BLaER1 treated with 17β-estradiol and CSF1 and Interleukin-3, amounts not matched to agents 10 nM and 100 nM (cell line): Measurements from ENCODE around the gene GRWD1.
A peak's percentile ranks its signal among the peaks of the same experiment; 100 is the strongest.

Experiments used
- H3K27ac ChIP-seq, 11 experiments: shearing (Covaris generic); formaldehyde crosslinking; 2 replicates each; pipeline ENCODE4 v1.8.1; 2022
- H3K27me3 ChIP-seq, 11 experiments: shearing (Covaris generic); formaldehyde crosslinking; 2 replicates each; pipeline ENCODE4 v1.8.1; 2022
- H3K36me3 ChIP-seq, 11 experiments: shearing (Covaris generic); formaldehyde crosslinking; 2 replicates each; pipeline ENCODE4 v1.8.1; 2022
- H3K4me1 ChIP-seq, 10 experiments: shearing (Covaris generic); formaldehyde crosslinking; 2 replicates each; pipeline ENCODE4 v1.8.1; 2022
- H3K4me2 ChIP-seq, 11 experiments: shearing (Covaris generic); formaldehyde crosslinking; 2 replicates each; pipeline ENCODE4 v1.8.1; 2022
- H3K4me3 ChIP-seq, 10 experiments: shearing (Covaris generic); formaldehyde crosslinking; 2 replicates each; pipeline ENCODE4 v1.8.1; 2022
- H3K9ac ChIP-seq, 11 experiments: shearing (Covaris generic); formaldehyde crosslinking; 2 replicates each; pipeline ENCODE4 v1.8.1; 2022
- H3K9me3 ChIP-seq, 11 experiments: shearing (Covaris generic); formaldehyde crosslinking; replicated peaks in 1 of 11; 2 replicates each; pipeline ENCODE4 v1.8.1; 2022
- H4K20me1 ChIP-seq, 11 experiments: shearing (Covaris generic); formaldehyde crosslinking; 2 replicates each; pipeline ENCODE4 v1.8.1; 2022
- Cebpa-rat ChIP-seq, 11 experiments: shearing (Covaris generic); IDR thresholded peaks; 2 replicates each; pipeline ENCODE4 v1.8.1; 2022

GRWD1 gene

GRCh38 chr19:48445606-48446481 is at the start of gene GRWD1:
Gene GRWD1, plus strand, starts transcription at chr19:48445983. Its CDS starts 23 bp downstream, at chr19:48446006.
- Histone ChIP-seq H3K9ac (peak within 1 kb of the TSS; percentile 83 to 98 (median 91)), H3K4me3 (peak within 1 kb of the TSS; percentile 82 to 98 (median 94)), H3K4me1 (peaks cover 32 to 45% (median 34%) of the 10 kb centered on the region in 10 experiments), H3K27me3 (peaks cover 15 to 39% (median 37%) of the 10 kb centered on the region in 11 experiments), H3K27ac (peak within 1 kb of the TSS; percentile 81 to 97 (median 91)), H3K36me3 (peaks cover 37 to 46% (median 42%) of the 10 kb centered on the region in 11 experiments), H3K9me3 (no peaks in the 10 kb centered on the region), H4K20me1 (peaks cover 0 to 45% (median 17%) of the 10 kb centered on the region in 11 experiments; a peak in 17 of 22 replicates), H3K4me2 (peak within 1 kb of the TSS; percentile 91 to 99 (median 97))
- no peak for TF ChIP-seq Cebpa-rat (IDR thresholded peaks at IDR 0.05)

GRCh38 chr19:48396016-48396823 is 49.6 kb upstream of the GRWD1 start:
- H4K20me1 ChIP-seq, result peaks cover 0 to 14% (median 0%) of the 10 kb centered on the region in 11 experiments; a peak in 3 of 22 replicates
- peak overlapping the region in 9 of 11 experiments; percentile 23 to 99 (median 60); a peak in 15 of 22 replicates for H3K4me2 ChIP-seq
- H3K4me1 ChIP-seq, result peaks cover 18 to 78% (median 65%) of the 10 kb centered on the region in 10 experiments
- H3K36me3 ChIP-seq, result no peaks in the 10 kb centered on the region
- H3K27ac ChIP-seq, result no peak overlapping the region
- H3K4me3 ChIP-seq, result peak overlapping the region in 2 of 10 experiments; percentile 25 to 34; a peak in 3 of 20 replicates
- peaks cover 70 to 82% (median 77%) of the 10 kb centered on the region in 11 experiments for H3K27me3 ChIP-seq
- H3K9me3 ChIP-seq, result peaks cover 0 to 17% (median 7%) of the 10 kb centered on the region in 11 experiments; a peak in 14 of 22 replicates
- no peak for TF ChIP-seq Cebpa-rat (IDR thresholded peaks at IDR 0.05)
- H3K9ac ChIP-seq, result peak overlapping the region in 1 of 11 experiments; percentile 38; a peak in 1 of 22 replicates

GRCh38 chr19:48396824-48397176 is 49.0 kb upstream of the GRWD1 start:
- peaks cover 0 to 14% (median 0%) of the 10 kb centered on the region in 11 experiments; a peak in 3 of 22 replicates for H4K20me1 ChIP-seq
- H3K4me1 ChIP-seq, result peaks cover 18 to 78% (median 67%) of the 10 kb centered on the region in 10 experiments
- H3K4me3 ChIP-seq, result peak overlapping the region in 1 of 10 experiments; percentile 25; a peak in 2 of 20 replicates
- H3K9ac ChIP-seq, result peak overlapping the region in 1 of 11 experiments; percentile 38; a peak in 1 of 22 replicates
- H3K4me2 ChIP-seq, result peak overlapping the region in 9 of 11 experiments; percentile 23 to 99 (median 60); a peak in 14 of 22 replicates
- peaks cover 70 to 83% (median 77%) of the 10 kb centered on the region in 11 experiments for H3K27me3 ChIP-seq
- no peak for TF ChIP-seq Cebpa-rat (IDR thresholded peaks at IDR 0.05)
- no peaks in the 10 kb centered on the region for H3K36me3 ChIP-seq
- peaks cover 0 to 17% (median 7%) of the 10 kb centered on the region in 11 experiments; a peak in 14 of 22 replicates for H3K9me3 ChIP-seq
- H3K27ac ChIP-seq, result no peak overlapping the region

- H3K27ac ChIP-seq, result no peak overlapping the region
- peak overlapping the region in 3 of 11 experiments; percentile 6 to 93 (median 15); a peak in 3 of 22 replicates for H3K4me2 ChIP-seq
- no peaks in the 10 kb centered on the region for H3K36me3 ChIP-seq
- TF ChIP-seq Cebpa-rat (IDR thresholded peaks at IDR 0.05), result no peak
- no peak overlapping the region for H3K9ac ChIP-seq
- H3K4me1 ChIP-seq, result peaks cover 18 to 74% (median 62%) of the 10 kb centered on the region in 10 experiments
- peaks cover 0 to 14% (median 0%) of the 10 kb centered on the region in 11 experiments; a peak in 3 of 22 replicates for H4K20me1 ChIP-seq
- peaks cover 0 to 17% (median 7%) of the 10 kb centered on the region in 11 experiments; a peak in 14 of 22 replicates for H3K9me3 ChIP-seq
- H3K27me3 ChIP-seq, result peaks cover 70 to 83% (median 75%) of the 10 kb centered on the region in 11 experiments
- no peak overlapping the region for H3K4me3 ChIP-seq
These were observed 48.3 kb upstream of the GRWD1 start for GRCh38 chr19:48397263-48398101.

- H3K27ac ChIP-seq, result no peak overlapping the region
- H3K9me3 ChIP-seq, result peaks cover 0 to 17% (median 7%) of the 10 kb centered on the region in 11 experiments; a peak in 14 of 22 replicates
- no peaks in the 10 kb centered on the region for H3K36me3 ChIP-seq
- no peak overlapping the region for H3K4me3 ChIP-seq
- H3K9ac ChIP-seq, result no peak overlapping the region
- H3K4me1 ChIP-seq, result peaks cover 18 to 68% (median 57%) of the 10 kb centered on the region in 10 experiments
- TF ChIP-seq Cebpa-rat (IDR thresholded peaks at IDR 0.05), result no peak
- H3K27me3 ChIP-seq, result peaks cover 65 to 78% (median 71%) of the 10 kb centered on the region in 11 experiments
- no peak overlapping the region for H3K4me2 ChIP-seq
- peaks cover 0 to 14% (median 0%) of the 10 kb centered on the region in 11 experiments; a peak in 3 of 22 replicates for H4K20me1 ChIP-seq
These were observed 47.7 kb upstream of the GRWD1 start for GRCh38 chr19:48398102-48398374.

- H3K4me2 ChIP-seq, result peak overlapping the region in 2 of 11 experiments; percentile 31 to 59; a peak in 1 of 22 replicates
These were observed 47.2 kb upstream of the GRWD1 start for GRCh38 chr19:48398375-48399235.

More at GRCh38 chr19:48398375-48399235, 47.2 kb upstream of the GRWD1 start:
- TF ChIP-seq Cebpa-rat (IDR thresholded peaks at IDR 0.05), result no peak
- Histone ChIP-seq H3K36me3 (no peaks in the 10 kb centered on the region), H3K9me3 (peaks cover 0 to 17% (median 7%) of the 10 kb centered on the region in 11 experiments; a peak in 14 of 22 replicates), H3K9ac (no peak overlapping the region), H3K27me3 (peaks cover 59 to 72% (median 66%) of the 10 kb centered on the region in 11 experiments), H3K4me1 (peaks cover 14 to 66% (median 51%) of the 10 kb centered on the region in 10 experiments), H3K27ac (no peak overlapping the region), H4K20me1 (peaks cover 0 to 14% (median 0%) of the 10 kb centered on the region in 11 experiments; a peak in 3 of 22 replicates), H3K4me3 (no peak overlapping the region)
